ENCODE data around the gene DLL1.
A peak's percentile ranks its signal among the peaks of the same experiment; 100 is the strongest.

DLL1 gene

GRCh38 chr6:170294813-170295509, 4.1 kb upstream of the DLL1 start:
- H3K4me1 ChIP-seq (ENCODE audit: control insufficient read depth, insufficient read depth, low read length), result peaks cover 46% of the 10 kb centered on the region
- H3K27ac ChIP-seq (ENCODE audit: low read depth, low read length), result no peak overlapping the region
- no peaks in the 10 kb centered on the region for H3K36me3 ChIP-seq (ENCODE audit: control insufficient read depth, insufficient read depth, low read length)
- peaks cover 10% of the 10 kb centered on the region for H3K9me3 ChIP-seq (ENCODE audit: control insufficient read depth, insufficient read depth, low read depth, low read length)
- H3K9ac ChIP-seq (ENCODE audit: low read length), result peak overlapping the region; percentile 51
- H3K27me3 ChIP-seq (ENCODE audit: control insufficient read depth, insufficient read depth, low read length), result peaks cover 89% of the 10 kb centered on the region
- peak overlapping the region; percentile 49 for H3K4me3 ChIP-seq (ENCODE audit: low read depth, low read length)

DNA sequence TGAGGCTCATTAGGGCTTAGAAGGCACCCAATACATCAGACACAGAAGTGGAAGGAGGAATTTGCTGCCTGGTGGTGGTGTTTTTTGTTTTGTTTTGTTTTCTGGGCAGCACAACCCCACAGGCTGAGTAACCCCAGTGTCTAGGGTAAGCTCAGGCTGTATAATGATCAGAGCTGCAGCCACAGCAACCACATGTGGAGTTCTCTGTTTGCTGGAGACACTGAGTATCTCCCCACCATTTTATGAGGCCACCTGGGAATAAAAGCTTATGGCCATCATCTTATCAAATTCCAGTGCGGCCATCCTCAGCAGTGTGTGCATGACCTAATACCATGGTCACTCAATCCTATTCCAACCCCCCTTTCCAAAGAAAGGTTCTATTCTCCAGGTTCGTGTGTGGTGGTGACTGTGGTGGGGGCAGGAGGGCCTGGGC, 3.4 kb upstream of the DLL1 start:
- peaks cover 95% of the 10 kb centered on the region for H3K27me3 ChIP-seq (ENCODE audit: control insufficient read depth, insufficient read depth, low read length)
- peak overlapping the region; percentile 13 for H3K4me3 ChIP-seq (ENCODE audit: low read depth, low read length)
- no peak overlapping the region for H3K27ac ChIP-seq (ENCODE audit: low read depth, low read length)
- H3K4me1 ChIP-seq (ENCODE audit: control insufficient read depth, insufficient read depth, low read length), result peaks cover 46% of the 10 kb centered on the region
- no peak overlapping the region for H3K9ac ChIP-seq (ENCODE audit: low read length)
- H3K36me3 ChIP-seq (ENCODE audit: control insufficient read depth, insufficient read depth, low read length), result no peaks in the 10 kb centered on the region
- peaks cover 6% of the 10 kb centered on the region; the same call in 1 of the 2 replicates for H3K9me3 ChIP-seq (ENCODE audit: control insufficient read depth, insufficient read depth, low read depth, low read length)

DNA sequence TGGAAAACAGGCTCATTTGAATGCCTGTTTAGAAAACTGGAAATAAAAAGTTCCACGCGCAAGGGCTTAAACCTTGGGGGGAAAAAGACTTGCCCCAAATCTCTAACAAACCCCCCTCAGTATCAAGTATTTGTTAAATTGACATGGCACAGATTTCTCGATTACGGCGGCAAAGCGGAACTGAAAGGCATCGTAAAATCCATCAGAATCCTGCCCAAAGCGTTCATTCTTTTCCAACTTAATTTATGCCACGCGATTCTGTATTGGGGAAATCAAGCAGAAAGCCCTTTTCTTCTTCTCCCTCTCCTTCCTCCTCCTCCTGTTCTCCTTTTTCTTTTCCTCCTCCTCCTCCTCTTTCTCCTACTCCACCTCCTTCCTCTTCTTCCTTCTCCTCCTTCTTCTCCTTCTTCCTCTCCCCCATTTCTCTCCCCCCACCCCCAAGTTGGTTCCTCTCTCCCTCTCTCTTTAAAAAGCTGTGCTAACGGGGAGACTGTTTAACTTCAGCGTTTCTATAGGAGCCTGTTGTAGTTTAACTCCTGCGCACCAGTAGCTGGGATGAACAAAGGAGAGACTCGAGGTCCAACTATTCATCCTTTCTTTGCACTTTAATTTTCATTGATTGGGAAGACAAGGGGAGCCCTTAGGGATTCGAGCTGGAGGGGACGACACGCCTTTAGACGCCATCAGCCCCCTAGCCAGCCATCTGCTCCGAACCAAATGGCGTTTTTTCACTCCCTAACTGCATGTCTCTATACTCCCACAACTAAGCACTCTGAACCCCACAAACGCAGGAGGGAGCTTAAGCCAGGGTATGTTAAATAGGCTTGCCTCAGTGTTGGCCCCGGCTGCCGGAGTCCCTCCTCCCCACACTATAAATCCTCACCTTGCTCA, 2.7 kb upstream of the DLL1 start:
- peaks cover 49% of the 10 kb centered on the region for H3K4me1 ChIP-seq (ENCODE audit: control insufficient read depth, insufficient read depth, low read length)
- peak overlapping the region; percentile 13 for H3K4me3 ChIP-seq (ENCODE audit: low read depth, low read length)
- no peaks in the 10 kb centered on the region for H3K36me3 ChIP-seq (ENCODE audit: control insufficient read depth, insufficient read depth, low read length)
- H3K27me3 ChIP-seq (ENCODE audit: control insufficient read depth, insufficient read depth, low read length), result peaks cover 98% of the 10 kb centered on the region
- no peak overlapping the region for H3K27ac ChIP-seq (ENCODE audit: low read depth, low read length)
- H3K9ac ChIP-seq (ENCODE audit: low read length), result no peak overlapping the region
- H3K9me3 ChIP-seq (ENCODE audit: control insufficient read depth, insufficient read depth, low read depth, low read length), result peaks cover 2% of the 10 kb centered on the region; the same call in 1 of the 2 replicates

- peak overlapping the region; percentile 71 for H3K4me3 ChIP-seq (ENCODE audit: low read depth, low read length)
- no peaks in the 10 kb centered on the region for H3K9me3 ChIP-seq (ENCODE audit: control insufficient read depth, insufficient read depth, low read depth, low read length)
- no peaks in the 10 kb centered on the region for H3K36me3 ChIP-seq (ENCODE audit: control insufficient read depth, insufficient read depth, low read length)
- H3K4me1 ChIP-seq (ENCODE audit: control insufficient read depth, insufficient read depth, low read length), result peaks cover 48% of the 10 kb centered on the region
- H3K9ac ChIP-seq (ENCODE audit: low read length), result no peak overlapping the region
- no peak overlapping the region for H3K27ac ChIP-seq (ENCODE audit: low read depth, low read length)
- peaks cover 99% of the 10 kb centered on the region for H3K27me3 ChIP-seq (ENCODE audit: control insufficient read depth, insufficient read depth, low read length)
These were observed 1.7 kb upstream of the DLL1 start for GRCh38 chr6:170292407-170293158.

- Histone ChIP-seq H3K27ac (ENCODE audit: low read depth, low read length) (no peak overlapping the region), H3K4me1 (ENCODE audit: control insufficient read depth, insufficient read depth, low read length) (peaks cover 49% of the 10 kb centered on the region), H3K9me3 (ENCODE audit: control insufficient read depth, insufficient read depth, low read depth, low read length) (no peaks in the 10 kb centered on the region), H3K36me3 (ENCODE audit: control insufficient read depth, insufficient read depth, low read length) (no peaks in the 10 kb centered on the region), H3K4me3 (ENCODE audit: low read depth, low read length) (peak overlapping the region; percentile 71), H3K9ac (ENCODE audit: low read length) (no peak overlapping the region), H3K27me3 (ENCODE audit: control insufficient read depth, insufficient read depth, low read length) (peaks cover 99% of the 10 kb centered on the region)
These were observed 1.2 kb upstream of the DLL1 start for GRCh38 chr6:170292111-170292406.

- no peak overlapping the region for H3K9ac ChIP-seq (ENCODE audit: low read length)
- no peak overlapping the region for H3K27ac ChIP-seq (ENCODE audit: low read depth, low read length)
- peak overlapping the region; percentile 71 for H3K4me3 ChIP-seq (ENCODE audit: low read depth, low read length)
- no peaks in the 10 kb centered on the region for H3K9me3 ChIP-seq (ENCODE audit: control insufficient read depth, insufficient read depth, low read depth, low read length)
- H3K27me3 ChIP-seq (ENCODE audit: control insufficient read depth, insufficient read depth, low read length), result peaks cover 99% of the 10 kb centered on the region
- no peaks in the 10 kb centered on the region for H3K36me3 ChIP-seq (ENCODE audit: control insufficient read depth, insufficient read depth, low read length)
- peaks cover 50% of the 10 kb centered on the region for H3K4me1 ChIP-seq (ENCODE audit: control insufficient read depth, insufficient read depth, low read length)
These were observed 613 bp upstream of the DLL1 start for GRCh38 chr6:170291271-170292110.

GRCh38 chr6:170289951-170290295, 955 bp downstream of the DLL1 start:
- no peak overlapping the region for H3K9ac ChIP-seq (ENCODE audit: low read length)
- H3K4me1 ChIP-seq (ENCODE audit: control insufficient read depth, insufficient read depth, low read length), result peaks cover 52% of the 10 kb centered on the region
- 0 out of 2 replicates have a peak, but pooled peaks cover 4% of the 10 kb centered on the region for H3K36me3 ChIP-seq (ENCODE audit: control insufficient read depth, insufficient read depth, low read length)
- H3K27me3 ChIP-seq (ENCODE audit: control insufficient read depth, insufficient read depth, low read length), result peaks cover 99% of the 10 kb centered on the region
- H3K9me3 ChIP-seq (ENCODE audit: control insufficient read depth, insufficient read depth, low read depth, low read length), result no peaks in the 10 kb centered on the region
- no peak overlapping the region for H3K27ac ChIP-seq (ENCODE audit: low read depth, low read length)
- H3K4me3 ChIP-seq (ENCODE audit: low read depth, low read length), result peak overlapping the region; percentile 71

GRCh38 chr6:170289180-170289931, 1.5 kb downstream of the DLL1 start:
- H3K4me3 ChIP-seq (ENCODE audit: low read depth, low read length), result peak overlapping the region; percentile 71
- peaks cover 46% of the 10 kb centered on the region for H3K4me1 ChIP-seq (ENCODE audit: control insufficient read depth, insufficient read depth, low read length)
- peak overlapping the region; percentile 37 for H3K9ac ChIP-seq (ENCODE audit: low read length)
- no peaks in the 10 kb centered on the region for H3K9me3 ChIP-seq (ENCODE audit: control insufficient read depth, insufficient read depth, low read depth, low read length)
- H3K27ac ChIP-seq (ENCODE audit: low read depth, low read length), result no peak overlapping the region
- peaks cover 99% of the 10 kb centered on the region for H3K27me3 ChIP-seq (ENCODE audit: control insufficient read depth, insufficient read depth, low read length)
- 0 out of 2 replicates have a peak, but pooled peaks cover 5% of the 10 kb centered on the region for H3K36me3 ChIP-seq (ENCODE audit: control insufficient read depth, insufficient read depth, low read length)

GRCh38 chr6:170288852-170289179, 2.1 kb downstream of the DLL1 start:
- Histone ChIP-seq H3K27me3 (ENCODE audit: control insufficient read depth, insufficient read depth, low read length) (peaks cover 93% of the 10 kb centered on the region), H3K36me3 (ENCODE audit: control insufficient read depth, insufficient read depth, low read length) (peaks cover 8% of the 10 kb centered on the region; the same call in 1 of the 2 replicates), H3K27ac (ENCODE audit: low read depth, low read length) (no peak overlapping the region), H3K4me1 (ENCODE audit: control insufficient read depth, insufficient read depth, low read length) (peaks cover 41% of the 10 kb centered on the region), H3K4me3 (ENCODE audit: low read depth, low read length) (peak overlapping the region; percentile 71), H3K9ac (ENCODE audit: low read length) (peak overlapping the region; percentile 37), H3K9me3 (ENCODE audit: control insufficient read depth, insufficient read depth, low read depth, low read length) (no peaks in the 10 kb centered on the region)
